ENCODE results near the gene DDX10. TPM values are rescaled to one million over a fixed set of nuclear protein-coding genes. Genes with fewer than 3 reads are reported as not detected.

The DDX10 gene
- total and polyA plus RNA-seq, 8 donors: 11.6 to 22.6 (median 17.6) TPM

- intact Hi-C loops (cut with DNase I; ENCODE audit: low total_unique reads): no loop called here
- TF ChIP-seq EP300 (IDR thresholded peaks at IDR 0.05): no peak
- no peak for TF ChIP-seq POLR2A (IDR thresholded peaks at IDR 0.05)
- no peak for TF ChIP-seq POLR2AphosphoS5 (IDR thresholded peaks at IDR 0.05)
- no peak for TF ChIP-seq CTCF (IDR thresholded peaks at IDR 0.05)
- Histone ChIP-seq H3K4me1 (peaks cover 0 to 10% (median 3%) of the 10 kb centered on the region in 4 donors), H3K4me3 (no peak overlapping the region), H3K36me3 (no peaks in the 10 kb centered on the region), H3K9me3 (no peaks in the 10 kb centered on the region), H3K27ac (no peak overlapping the region), H3K27me3 (no peaks in the 10 kb centered on the region)
- 90 to 94% (median 93%) methylated on average over 7 of the region's 7 CpGs for WGBS, 5 donors
- no peak for DNase-seq
These were observed 227.1 kb downstream of the DDX10 start for GRCh38 chr11:108891909-108892511.

GRCh38 chr11:108895579-108896480 lies 231.0 kb downstream of the DDX10 start:
- intact Hi-C loops (cut with DNase I; ENCODE audit: low total_unique reads): no loop called here
- H3K36me3 ChIP-seq: no peaks in the 10 kb centered on the region
- peaks cover 0 to 10% (median 3%) of the 10 kb centered on the region in 4 donors for H3K4me1 ChIP-seq
- DNase-seq: peak in 1 of 2 donors; percentile 9
- H3K27ac ChIP-seq: no peak overlapping the region
- H3K9me3 ChIP-seq: no peaks in the 10 kb centered on the region
- no peak overlapping the region for H3K4me3 ChIP-seq
- TF ChIP-seq POLR2A (IDR thresholded peaks at IDR 0.05): no peak
- TF ChIP-seq CTCF (IDR thresholded peaks at IDR 0.05): no peak
- TF ChIP-seq EP300 (IDR thresholded peaks at IDR 0.05): no peak
- no peak for TF ChIP-seq POLR2AphosphoS5 (IDR thresholded peaks at IDR 0.05)
- 51 to 60% (median 55%) methylated on average over 8 of the region's 8 CpGs for WGBS, 5 donors
- H3K27me3 ChIP-seq: no peaks in the 10 kb centered on the region

- WGBS, 5 donors: 83 to 100% (median 97%) methylated on average over 1 of the region's 1 CpG
- Histone ChIP-seq H3K36me3 (no peaks in the 10 kb centered on the region), H3K4me1 (peaks cover 0 to 10% (median 3%) of the 10 kb centered on the region in 4 donors), H3K27ac (no peak overlapping the region), H3K9me3 (no peaks in the 10 kb centered on the region), H3K4me3 (no peak overlapping the region), H3K27me3 (no peaks in the 10 kb centered on the region)
- no peak for TF ChIP-seq POLR2A (IDR thresholded peaks at IDR 0.05)
- TF ChIP-seq POLR2AphosphoS5 (IDR thresholded peaks at IDR 0.05): no peak
- no peak for TF ChIP-seq CTCF (IDR thresholded peaks at IDR 0.05)
- no peak for TF ChIP-seq EP300 (IDR thresholded peaks at IDR 0.05)
- intact Hi-C loops (cut with DNase I; ENCODE audit: low total_unique reads): no loop called here
- DNase-seq: no peak
These were observed 232.2 kb downstream of the DDX10 start for GRCh38 chr11:108897071-108897481.

GRCh38 chr11:108897916-108898315 lies 233.0 kb downstream of the DDX10 start:
- no peak for TF ChIP-seq POLR2AphosphoS5 (IDR thresholded peaks at IDR 0.05)
- Histone ChIP-seq H3K4me1 (peaks cover 0 to 10% (median 3%) of the 10 kb centered on the region in 4 donors), H3K36me3 (no peaks in the 10 kb centered on the region), H3K9me3 (no peaks in the 10 kb centered on the region), H3K27me3 (no peaks in the 10 kb centered on the region), H3K4me3 (no peak overlapping the region), H3K27ac (no peak overlapping the region)
- WGBS, 5 donors: 97 to 99% (median 98%) methylated on average over 5 of the region's 5 CpGs
- intact Hi-C loops (cut with DNase I; ENCODE audit: low total_unique reads): no loop called here
- DNase-seq: no peak
